OCI-LY7 (cell line): ENCODE results near the gene DNER.

Experiments
- CTCF ChIP-seq: fragments of 200-600 bp; sonication (generic); conservative IDR thresholded peaks from 2 replicates; pipeline ENCODE4 v1.5.1; 2014; ENCODE audit warnings: mild to moderate bottlenecking, antibody characterized with exemption, low read length, moderate library complexity, mixed read lengths
- EZH2phosphoT487 ChIP-seq: fragments of 200-600 bp; sonication (generic); IDR thresholded peaks from 2 replicates; pipeline ENCODE4 v1.6.1; 2018; ENCODE audit warnings: low read depth, borderline replicate concordance, mild to moderate bottlenecking, mixed run types, antibody characterized with exemption, low read length, moderate library complexity, mixed read lengths

- no peak for TF ChIP-seq CTCF
- no peak for TF ChIP-seq EZH2phosphoT487
Observed at GRCh38 chr2:229429589-229429988, 284.8 kb downstream of the DNER start.
